Lower leg skin (tissue), 4 donors: ENCODE measurements around the gene REM2. TPM values are rescaled to one million over a fixed set of nuclear protein-coding genes. Genes with fewer than 3 reads are reported as not detected.

ENCODE experiments used
- DNase-seq, 2 donors: peaks; one replicate each; pipeline ENCODE4 v3.0.0-alpha.2; 2019; ENCODE audit warnings: low spot score in 2 of 2
- H3K4me3 ChIP-seq: fragments of 200-600 bp; sonication (generic); 2 replicates; pipeline ENCODE4 v1.5.1; 2017; ENCODE audit warnings: mild to moderate bottlenecking, low read depth; ENCODE audit not compliant: poor library complexity, severe bottlenecking
- CTCF ChIP-seq, 3 donors: fragments of 450-650 bp; IDR thresholded peaks; one replicate each; pipeline ENCODE4 v1.5.1; 2016; ENCODE audit warnings: antibody characterized with exemption in 3 of 3, mild to moderate bottlenecking in 3 of 3, moderate library complexity in 2 of 3
- POLR2A ChIP-seq, 2 donors: fragments of 450-650 bp; IDR thresholded peaks; one replicate each; pipeline ENCODE4 v1.6.1; 2016 to 2017; ENCODE audit warnings: antibody characterized with exemption in 2 of 2, mild to moderate bottlenecking in 1 of 2, moderate library complexity in 1 of 2
- WGBS, 2 donors: methylation state at CpG; one replicate each; pipeline ENCODE4 v1.1.5; 2018; 5-methylcytosine and 5-hydroxymethylcytosine counted together
- intact Hi-C: fragments of 100-400 bp; cut with DNase I; formaldehyde crosslinking; loops from one replicate; pipeline ENCODE4 v1.15.0; 2023; ENCODE audit warnings: low total_unique reads
- total RNA-seq, 4 donors: library from RNA; depleted of rRNA; stranded (reverse); fragments of >200 nt; gene quantifications; one replicate each; pipeline ENCODE4 v1.1.0, GENCODE V29; 2016

The REM2 gene
- total RNA-seq, 4 donors from 2014 or later: 0.52 to 2.5 (median 1.5) TPM

- no peak for DNase-seq
- no peak overlapping the region for H3K4me3 ChIP-seq
- intact Hi-C loops: no loop called here
- 79 to 81% methylated on average over 8 of the region's 8 CpGs for WGBS, 2 donors
- TF ChIP-seq CTCF (IDR thresholded peaks at IDR 0.05): no peak
- TF ChIP-seq POLR2A (IDR thresholded peaks at IDR 0.05): no peak
These were observed 33.0 kb downstream of the REM2 start for GRCh38 chr14:22915886-22916521.

- intact Hi-C loops: no loop called here
- H3K4me3 ChIP-seq: peak within 1 kb of the TSS; percentile 89
- 0% methylated on average over 44 to 46 of the region's 46 CpGs for WGBS, 2 donors
- DNase-seq: peak; percentile 100
- peak in 1 of 2 donors; percentile 60 for TF ChIP-seq POLR2A (IDR thresholded peaks at IDR 0.05)
- no peak for TF ChIP-seq CTCF (IDR thresholded peaks at IDR 0.05)
These were observed 36.0 kb downstream of the REM2 start, which contains the start of gene RBM23 for GRCh38 chr14:22918804-22919600. Gene RBM23 (minus strand): TSS chr14:22919149.

- H3K4me3 ChIP-seq: no peak overlapping the region
- no peak for DNase-seq
- 10% methylated on average over 10 of the region's 10 CpGs for WGBS, 2 donors
- intact Hi-C loops: no loop called here
- TF ChIP-seq POLR2A (IDR thresholded peaks at IDR 0.05) (no peak), CTCF (IDR thresholded peaks at IDR 0.05) (no peak)
These were observed 36.5 kb downstream of the REM2 start for GRCh38 chr14:22919601-22919921.

GRCh38 chr14:22920697-22921096 is 37.7 kb downstream of the REM2 start:
- 75 to 87% methylated on average over 6 of the region's 6 CpGs for WGBS, 2 donors
- intact Hi-C loops: no loop called here
- H3K4me3 ChIP-seq: no peak overlapping the region
- DNase-seq: no peak
- TF ChIP-seq CTCF (IDR thresholded peaks at IDR 0.05) (no peak), POLR2A (IDR thresholded peaks at IDR 0.05) (no peak)

- no peak for TF ChIP-seq POLR2A (IDR thresholded peaks at IDR 0.05)
- TF ChIP-seq CTCF (IDR thresholded peaks at IDR 0.05): no peak
- intact Hi-C loops: no loop called here
- no peak overlapping the region for H3K4me3 ChIP-seq
- 88 to 92% methylated on average over 2 of the region's 2 CpGs for WGBS, 2 donors
- DNase-seq: no peak
These were observed 39.3 kb downstream of the REM2 start for GRCh38 chr14:22922294-22922693.
